ENCODE measurements around the gene BTBD19.
"Not testable (repeated sequence)": the region's sequence is repeated elsewhere in the genome, so short reads cannot be mapped to it uniquely, and the experiment has no call there.

GRCh38 chr1:44797886-44798285 is 10.4 kb upstream of the BTBD19 start:
- not testable (repeated sequence) for TF ChIP-seq CTCF (IDR thresholded peaks at IDR 0.05; ENCODE audit: insufficient read depth, low read depth, low read length); EZH2 (IDR thresholded peaks at IDR 0.05; ENCODE audit: insufficient read depth, low read length)
